Activated naive CD8-positive, alpha-beta T cell treated with anti-CD3 and anti-CD28 coated beads, Interleukin-2, amount 50 U/mL, for 16 hours (primary cell): ENCODE measurements around the gene LRRC56.
"Not testable (repeated sequence)": the region's sequence is repeated elsewhere in the genome, so short reads cannot be mapped to it uniquely, and the experiment has no call there.

Experiments used
- DNase-seq: peaks from one replicate; pipeline ENCODE4 v3.0.0-alpha.2; 2020; ENCODE audit warnings: low read depth, low spot score

The LRRC56 gene

DNA sequence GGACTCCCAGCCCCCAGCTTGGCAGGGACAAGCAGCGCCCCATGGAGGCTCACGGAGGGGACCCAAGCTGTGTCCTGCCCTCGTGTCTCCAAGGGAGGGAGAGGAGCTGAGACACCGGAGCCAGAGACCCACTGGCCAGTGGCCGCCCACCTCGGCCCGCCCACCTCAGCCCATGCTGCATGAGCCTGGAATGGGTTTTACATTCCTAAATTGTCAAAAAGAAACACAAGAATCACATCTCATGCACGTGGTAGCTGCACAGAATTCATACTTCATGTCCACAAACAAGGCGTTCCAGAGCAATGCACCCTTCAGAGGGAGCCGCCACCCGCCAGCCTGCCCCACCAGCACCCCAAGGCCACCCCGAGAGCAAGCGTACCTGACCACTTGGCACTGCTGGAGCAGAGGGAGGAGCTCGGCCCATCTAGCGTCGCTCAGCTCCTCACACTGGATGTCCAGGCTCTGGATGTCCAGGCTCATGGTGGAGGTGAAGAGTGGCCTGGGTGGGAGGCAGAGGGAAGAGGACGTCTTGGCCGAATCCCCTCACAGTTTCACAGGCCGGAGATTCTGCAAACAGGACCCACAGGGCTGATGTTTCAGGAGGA, 35.5 kb upstream of the LRRC56 start:
- DNase-seq: no peak

DNA sequence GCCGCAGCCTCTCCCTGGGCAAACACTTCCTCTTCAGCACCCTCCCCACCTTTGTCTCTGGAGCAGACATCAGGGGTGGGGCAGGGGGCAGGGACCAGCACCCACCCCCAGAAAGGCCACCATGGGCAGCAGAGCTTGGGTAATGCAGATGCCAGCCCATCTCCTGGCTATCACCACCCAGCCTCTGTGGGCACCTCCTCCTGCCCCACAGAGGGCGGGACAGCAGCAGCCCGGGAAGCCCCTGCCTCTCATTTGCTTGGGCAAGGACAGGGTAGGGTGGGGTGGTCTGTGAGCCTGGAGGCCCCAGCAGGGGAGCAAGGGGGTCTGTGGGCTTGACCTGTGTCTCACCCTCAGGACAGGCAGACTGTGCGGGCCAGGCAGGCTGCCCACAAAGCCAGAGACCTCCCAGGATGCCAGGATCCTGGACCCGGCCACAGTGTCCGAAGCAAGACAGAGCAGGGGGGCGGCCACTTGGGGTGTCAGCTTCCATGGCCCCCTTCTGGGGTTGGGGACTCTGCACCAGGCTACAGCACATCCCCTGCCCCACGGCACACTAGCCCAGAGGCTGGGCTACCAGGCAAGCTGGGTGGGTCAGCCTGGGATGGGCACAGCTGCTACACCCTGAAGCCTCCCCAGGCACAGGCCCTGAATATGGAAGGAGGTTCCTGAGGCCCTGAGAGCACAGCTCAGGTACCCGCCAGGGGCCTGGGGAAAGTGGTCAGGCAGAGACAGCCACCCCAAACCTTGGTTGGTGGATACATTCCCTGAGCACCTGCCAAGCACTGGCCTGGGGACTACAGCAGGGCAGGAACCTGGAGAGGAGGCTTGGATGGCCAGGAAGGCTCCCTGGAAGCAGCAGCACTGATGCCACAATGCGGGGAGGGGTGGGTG, 34.8 kb upstream of the LRRC56 start:
- no peak for DNase-seq

DNA sequence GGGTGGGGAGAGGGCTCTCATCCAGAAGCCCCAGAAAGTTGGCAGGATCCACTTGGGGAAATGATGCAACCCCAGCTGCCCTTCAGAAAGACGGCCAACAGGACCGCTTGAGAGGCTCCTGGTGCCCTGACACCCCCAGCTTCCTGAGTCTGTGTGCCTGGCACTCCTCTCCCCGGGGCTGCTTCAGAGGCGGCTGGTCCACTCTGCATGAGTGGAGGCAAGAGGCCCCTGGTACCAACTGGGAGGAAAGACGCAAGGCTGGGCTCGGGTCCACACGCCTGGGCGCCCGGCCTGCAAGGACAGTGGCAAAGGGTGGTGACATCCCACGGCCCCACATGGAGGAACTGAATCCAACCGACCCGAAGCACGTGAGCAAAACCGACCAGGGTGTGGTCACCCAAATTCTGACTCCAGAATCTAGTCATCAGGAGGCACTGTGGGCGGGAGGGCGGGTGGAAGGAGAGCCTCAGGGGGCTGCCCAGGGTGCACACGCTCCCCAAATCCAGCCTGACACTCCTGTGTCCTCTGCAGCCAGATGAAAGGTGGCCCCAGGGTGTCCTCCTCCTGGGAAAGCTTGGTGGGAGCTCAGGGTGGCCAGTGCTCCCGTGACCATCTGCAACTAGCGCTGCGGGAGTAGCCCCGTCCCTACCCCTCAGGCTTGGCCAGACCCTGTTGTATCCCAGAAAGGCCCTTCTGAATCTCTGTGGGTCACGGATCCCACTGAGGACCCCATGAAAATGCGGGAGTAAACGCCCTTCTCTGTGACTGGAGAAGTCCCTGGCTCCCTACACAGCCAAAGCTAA, 33.9 kb upstream of the LRRC56 start:
- DNase-seq: no peak

GRCh38 chr11:504053-504993, 33.0 kb upstream of the LRRC56 start:
- no peak for DNase-seq

- no peak for DNase-seq
Measured at GRCh38 chr11:504994-505344, 32.4 kb upstream of the LRRC56 start.

GRCh38 chr11:506238-506994, 30.9 kb upstream of the LRRC56 start:
- DNase-seq: peak; percentile 90

DNA sequence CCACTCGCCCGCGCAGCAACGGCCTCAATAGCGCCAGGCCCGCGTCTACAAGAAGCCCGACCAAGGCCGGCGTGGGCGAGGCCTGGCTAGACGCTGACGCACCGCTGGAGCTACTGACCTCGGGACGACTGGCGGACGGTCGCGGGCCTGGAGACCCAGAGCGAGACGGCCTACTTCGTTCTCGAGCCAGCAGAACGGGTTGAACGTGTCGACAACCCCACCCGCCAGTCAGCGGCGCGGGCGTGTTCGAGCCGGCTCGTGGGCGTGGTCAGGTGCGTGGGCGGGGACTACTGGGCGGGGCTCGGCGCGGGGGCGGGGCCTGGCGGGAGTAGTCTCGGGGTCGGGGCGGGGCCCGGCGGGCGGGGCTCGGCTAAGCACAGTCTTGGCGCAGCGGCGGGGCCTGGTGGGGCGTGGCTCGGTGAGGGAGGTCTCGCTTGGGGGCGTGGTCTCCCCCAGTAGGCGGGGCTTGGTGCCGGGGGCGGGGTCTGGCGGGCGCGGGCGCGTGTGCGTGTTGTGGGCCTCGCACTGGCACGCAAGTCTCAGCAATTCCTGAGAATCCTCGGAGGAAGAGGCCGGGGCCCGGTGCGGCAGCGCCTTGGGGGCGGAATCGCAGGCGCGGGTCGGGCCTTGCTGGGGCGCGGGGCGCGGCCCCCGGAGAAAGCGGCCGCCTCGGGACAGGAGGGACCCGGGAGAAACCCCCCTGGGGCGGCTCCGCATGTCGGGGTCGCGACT, 30.2 kb upstream of the LRRC56 start, which contains the start of gene RNH1:
RNH1 (minus strand) TSS at position 248 of the 732 bp plus-strand sequence. CDS start 5,080 bp downstream, outside the sequence.
- DNase-seq: peak; percentile 98

DNA sequence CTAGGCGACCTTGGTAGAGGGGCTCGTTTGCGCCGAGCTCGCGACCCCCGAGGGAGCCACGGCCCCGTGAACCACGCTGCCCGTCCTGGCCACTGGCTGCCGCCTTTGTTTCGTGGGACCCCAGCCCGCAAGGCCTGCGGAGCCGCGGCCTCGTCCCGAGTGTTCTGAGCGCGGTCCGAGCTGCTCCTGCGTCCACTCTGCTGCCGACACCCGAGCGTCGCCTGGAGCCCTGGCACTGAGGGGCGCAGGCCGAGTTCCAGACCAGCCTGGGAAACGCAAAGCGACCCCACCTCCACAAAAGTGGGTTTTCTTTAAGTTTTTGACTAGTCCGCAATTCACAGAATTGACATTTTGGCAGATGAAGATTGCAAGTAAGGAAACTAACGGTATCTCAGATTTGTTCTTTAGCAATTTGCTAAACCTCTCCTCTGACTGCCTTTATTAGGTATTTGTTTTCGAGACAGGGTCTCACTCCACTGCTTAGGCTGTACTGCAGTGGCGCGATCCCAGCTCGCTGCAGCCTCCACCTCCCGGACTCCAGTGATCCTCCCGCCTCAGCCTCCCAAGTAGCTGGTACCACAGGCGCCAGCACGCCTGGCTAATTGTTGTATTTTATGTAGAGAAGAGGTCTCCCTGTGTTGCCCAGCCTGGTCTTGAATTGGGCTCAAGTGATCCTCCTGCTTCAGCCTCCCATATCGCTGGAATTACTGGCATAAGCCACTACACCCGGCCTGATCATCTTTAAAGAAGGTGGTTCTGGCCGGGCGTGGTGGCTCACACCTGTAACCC, 29.4 kb upstream of the LRRC56 start:
- no peak for DNase-seq

DNA sequence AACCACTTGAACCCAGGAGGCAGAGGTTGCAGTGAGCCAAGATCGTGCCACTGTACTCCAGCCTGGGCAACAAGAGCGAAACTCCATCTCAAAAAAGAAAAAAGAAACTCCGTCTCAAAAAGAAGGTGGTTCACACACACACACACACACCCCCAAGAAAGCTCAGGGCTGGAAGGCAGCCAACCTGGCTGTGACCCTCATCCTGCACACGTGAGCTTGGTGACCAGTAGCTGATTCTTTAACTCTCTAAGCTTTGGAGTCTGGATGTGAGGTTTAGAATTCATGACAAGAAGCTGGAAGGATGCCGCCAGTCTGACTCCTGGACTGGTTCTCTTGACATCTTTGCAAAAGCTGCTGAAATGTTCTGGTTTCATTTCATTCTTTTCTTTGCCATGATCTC, 28.4 kb upstream of the LRRC56 start:
- no peak for DNase-seq

- DNase-seq: no peak
Measured at GRCh38 chr11:512761-513595, 24.3 kb upstream of the LRRC56 start.

DNA sequence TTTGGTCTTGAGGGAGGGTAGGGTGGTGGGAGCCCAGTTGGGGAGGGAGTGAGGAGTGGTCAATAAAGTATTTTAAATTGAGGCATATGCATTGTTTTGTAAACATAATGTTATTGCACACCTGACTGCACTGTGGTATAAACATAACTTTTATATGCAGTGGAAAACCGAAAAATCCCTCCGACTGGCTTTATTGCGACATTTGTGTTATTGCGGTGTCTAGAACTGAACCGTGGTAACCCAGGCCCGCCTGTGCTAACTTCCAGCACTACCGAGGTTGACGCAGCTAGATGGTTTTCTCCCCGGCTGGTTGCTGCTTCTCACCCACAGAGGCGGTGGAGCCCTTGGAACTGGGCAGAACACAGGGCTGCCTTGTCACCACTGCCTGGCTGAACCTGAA, 22.7 kb upstream of the LRRC56 start:
- no peak for DNase-seq

- no peak for DNase-seq
Measured at GRCh38 chr11:515131-515530, 22.2 kb upstream of the LRRC56 start.

GRCh38 chr11:516400-516799, 20.9 kb upstream of the LRRC56 start:
- no peak for DNase-seq

GRCh38 chr11:516918-517685, 20.2 kb upstream of the LRRC56 start:
- not testable (repeated sequence) for DNase-seq

DNA sequence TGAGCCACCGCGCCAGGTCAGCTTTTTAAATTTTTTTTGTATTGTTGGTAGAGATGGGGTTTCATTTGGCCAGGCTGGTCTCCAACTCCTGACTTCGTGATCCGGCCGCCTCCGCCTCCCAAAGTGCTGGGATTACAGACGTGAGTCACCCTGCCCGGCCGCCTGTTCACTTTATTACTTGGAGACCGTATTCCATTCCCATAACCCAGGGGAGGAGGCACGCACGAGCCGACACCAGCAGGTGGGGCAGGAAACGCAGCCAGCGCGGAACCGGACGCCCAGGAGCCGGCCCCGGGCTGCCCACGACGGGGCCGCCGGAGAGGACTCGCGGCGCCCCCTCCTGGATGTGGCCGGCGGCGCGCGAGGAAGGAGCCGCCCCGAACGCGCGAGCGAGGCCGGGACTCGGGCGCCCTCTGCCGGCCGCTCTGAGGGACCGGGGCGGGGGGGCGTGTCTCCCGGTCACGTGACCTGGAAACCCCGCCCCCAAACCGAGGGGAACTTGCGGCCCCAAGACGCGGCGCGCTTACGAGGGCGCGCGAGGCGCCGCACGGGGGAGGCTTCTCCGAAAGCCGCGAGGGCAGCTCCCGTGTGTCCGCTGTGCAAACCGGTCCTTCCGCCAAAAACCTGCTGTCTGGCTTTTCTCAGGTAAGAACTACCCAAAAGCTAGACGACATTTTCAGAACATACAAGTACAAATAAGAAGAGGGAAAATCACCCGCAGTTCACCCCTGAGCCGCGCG, 18.7 kb upstream of the LRRC56 start:
- DNase-seq: peak; percentile 65

GRCh38 chr11:520428-521176, 16.7 kb upstream of the LRRC56 start:
- no peak for DNase-seq
